ENCODE measurements around the gene CDC42EP1. TPM values are rescaled to one million over a fixed set of nuclear protein-coding genes. Genes with fewer than 3 reads are reported as not detected.
"Not testable (repeated sequence)": the region's sequence is repeated elsewhere in the genome, so short reads cannot be mapped to it uniquely, and the experiment has no call there.

CDC42EP1 gene
- total RNA-seq, 1 donor from 2014 or later: 98.1 TPM

DNA sequence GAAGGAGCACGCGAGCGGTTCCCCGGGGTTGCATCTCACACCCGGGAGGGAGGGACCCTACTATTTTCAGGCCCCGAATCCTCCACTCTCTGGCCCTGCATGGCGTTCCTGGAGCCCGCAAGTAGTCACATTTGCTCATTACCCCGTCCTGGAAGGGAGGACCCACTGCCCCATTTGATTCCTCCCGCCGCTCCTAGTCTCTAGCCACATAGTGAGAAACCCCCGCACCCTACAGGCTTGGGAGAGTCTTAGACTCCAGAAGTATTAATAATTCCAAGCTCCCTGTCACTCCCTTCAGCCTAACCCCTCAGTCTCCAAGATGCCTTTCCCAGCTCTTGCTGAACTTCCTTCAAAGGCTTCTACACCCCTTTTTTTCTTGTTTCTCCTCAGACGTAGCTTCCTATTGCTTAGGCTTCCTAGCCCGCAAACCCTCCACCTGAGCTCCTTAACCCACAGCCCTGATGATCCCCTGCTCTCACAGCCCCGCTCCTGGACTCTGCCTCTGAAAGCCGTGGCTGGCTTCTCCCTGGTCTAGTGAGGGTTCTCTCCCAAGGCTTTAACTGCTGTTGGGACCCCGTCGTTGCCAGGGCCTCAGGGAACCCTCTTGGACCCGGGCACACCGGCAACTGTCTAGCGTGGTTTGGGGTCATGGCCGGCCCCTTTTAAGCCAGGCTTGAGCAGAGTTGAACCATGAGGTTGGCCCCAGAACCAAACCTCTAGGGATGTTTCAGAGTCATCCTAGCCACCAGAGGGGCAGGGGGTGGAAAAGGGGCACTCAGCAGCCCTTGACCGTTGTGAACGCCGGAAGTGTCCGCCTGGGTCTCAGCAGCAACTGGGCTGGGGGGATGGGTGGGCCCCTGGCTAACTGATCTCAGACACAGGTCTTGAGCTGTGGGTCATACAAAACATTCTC lies 49.2 kb downstream of the CDC42EP1 start:
- H3K27me3 ChIP-seq (ENCODE audit: control insufficient read depth, insufficient read depth, low read length): peaks cover 2% of the 10 kb centered on the region
- no peak for DNase-seq (ENCODE audit: low read depth)
- H3K36me3 ChIP-seq (ENCODE audit: control insufficient read depth, insufficient read depth, low read length): no peaks in the 10 kb centered on the region
- peak overlapping the region; percentile 90 for H3K4me3 ChIP-seq (ENCODE audit: low read depth, low read length)
- TF ChIP-seq, protein P1, sequence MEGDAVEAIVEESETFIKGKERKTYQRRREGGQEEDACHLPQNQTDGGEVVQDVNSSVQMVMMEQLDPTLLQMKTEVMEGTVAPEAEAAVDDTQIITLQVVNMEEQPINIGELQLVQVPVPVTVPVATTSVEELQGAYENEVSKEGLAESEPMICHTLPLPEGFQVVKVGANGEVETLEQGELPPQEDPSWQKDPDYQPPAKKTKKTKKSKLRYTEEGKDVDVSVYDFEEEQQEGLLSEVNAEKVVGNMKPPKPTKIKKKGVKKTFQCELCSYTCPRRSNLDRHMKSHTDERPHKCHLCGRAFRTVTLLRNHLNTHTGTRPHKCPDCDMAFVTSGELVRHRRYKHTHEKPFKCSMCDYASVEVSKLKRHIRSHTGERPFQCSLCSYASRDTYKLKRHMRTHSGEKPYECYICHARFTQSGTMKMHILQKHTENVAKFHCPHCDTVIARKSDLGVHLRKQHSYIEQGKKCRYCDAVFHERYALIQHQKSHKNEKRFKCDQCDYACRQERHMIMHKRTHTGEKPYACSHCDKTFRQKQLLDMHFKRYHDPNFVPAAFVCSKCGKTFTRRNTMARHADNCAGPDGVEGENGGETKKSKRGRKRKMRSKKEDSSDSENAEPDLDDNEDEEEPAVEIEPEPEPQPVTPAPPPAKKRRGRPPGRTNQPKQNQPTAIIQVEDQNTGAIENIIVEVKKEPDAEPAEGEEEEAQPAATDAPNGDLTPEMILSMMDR (IDR thresholded peaks at IDR 0.05; ENCODE audit: insufficient read depth, low read length, poor library complexity, severe bottlenecking): no peak

DNA sequence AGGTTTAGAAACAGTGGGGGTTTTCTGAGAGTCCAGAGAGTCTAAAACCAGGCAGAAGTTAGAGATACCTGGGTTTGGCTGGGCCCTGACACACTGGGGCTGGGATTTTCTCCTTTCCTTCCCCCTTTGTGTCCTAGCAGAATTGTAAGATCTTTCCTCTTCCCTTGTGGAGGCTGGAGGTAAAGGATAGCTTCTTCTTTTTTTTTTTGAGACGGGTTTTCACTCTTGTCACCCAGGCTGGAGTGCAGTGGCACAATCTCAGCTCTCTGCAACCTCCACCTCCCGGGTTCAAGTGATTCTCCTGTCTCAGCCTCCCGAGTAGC lies 49.8 kb downstream of the CDC42EP1 start:
- not testable (repeated sequence) for DNase-seq (ENCODE audit: low read depth); H3K36me3 ChIP-seq (ENCODE audit: control insufficient read depth, insufficient read depth, low read length); H3K27me3 ChIP-seq (ENCODE audit: control insufficient read depth, insufficient read depth, low read length)
- H3K4me3 ChIP-seq (ENCODE audit: low read depth, low read length): peak overlapping the region; percentile 90

DNA sequence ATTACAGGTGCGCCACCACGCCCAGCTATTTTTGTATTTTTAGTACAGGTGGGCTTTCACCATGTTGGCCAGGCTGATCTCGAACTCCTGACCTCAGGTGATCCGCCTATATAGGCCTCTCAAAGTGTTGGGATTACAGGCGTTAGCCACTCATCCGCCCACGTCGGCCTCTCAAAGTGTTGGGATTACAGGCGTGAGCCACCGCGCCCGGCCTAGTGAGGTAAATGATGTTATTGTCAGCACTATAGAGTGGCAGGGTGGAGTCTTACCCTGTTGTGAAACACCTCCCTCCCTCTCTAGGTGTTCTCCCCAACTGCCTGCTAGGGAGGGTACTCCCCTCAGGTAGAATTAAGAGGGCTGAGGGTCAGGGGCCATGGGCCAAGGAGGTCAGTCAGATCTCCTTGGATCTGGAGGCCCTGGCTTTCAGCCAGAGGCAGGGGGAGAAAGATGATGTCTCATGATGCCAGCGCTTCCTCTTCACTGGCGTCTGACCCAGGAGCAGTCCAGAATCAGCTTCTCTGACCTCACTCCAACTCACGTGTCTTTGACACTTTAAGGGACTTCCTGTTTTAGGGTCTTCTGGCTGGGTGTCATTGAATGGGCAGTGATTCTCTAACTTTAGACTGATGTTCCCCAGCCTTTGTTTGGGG lies 50.3 kb downstream of the CDC42EP1 start:
- Histone ChIP-seq H3K36me3 (ENCODE audit: control insufficient read depth, insufficient read depth, low read length) (peaks cover 2% of the 10 kb centered on the region), H3K27me3 (ENCODE audit: control insufficient read depth, insufficient read depth, low read length) (no peaks in the 10 kb centered on the region), H3K4me3 (ENCODE audit: low read depth, low read length) (no peak overlapping the region)
- no peak for DNase-seq (ENCODE audit: low read depth)
- TF ChIP-seq, protein P1 (IDR thresholded peaks at IDR 0.05; ENCODE audit: insufficient read depth, low read length, poor library complexity, severe bottlenecking): no peak

DNA sequence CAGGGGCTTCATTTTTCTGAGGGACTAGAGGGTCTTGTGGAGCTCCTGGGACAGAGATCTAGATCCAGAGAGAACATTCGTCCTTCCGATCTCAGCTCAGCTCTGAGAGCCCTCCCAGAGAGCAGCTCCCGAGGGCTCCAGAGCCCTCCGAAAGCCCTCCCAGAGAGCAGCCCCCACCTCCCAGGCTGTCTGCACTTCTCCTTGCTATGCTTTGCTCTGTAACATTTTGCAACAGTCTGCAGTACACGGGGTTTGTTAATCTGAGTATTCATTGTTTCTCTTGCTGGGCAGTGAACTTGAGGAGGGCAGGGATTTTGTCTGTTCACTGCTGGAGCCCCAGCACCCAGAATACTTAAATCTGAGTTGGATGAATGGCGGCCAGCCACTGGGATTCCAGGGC lies 50.9 kb downstream of the CDC42EP1 start:
- Histone ChIP-seq H3K27me3 (ENCODE audit: control insufficient read depth, insufficient read depth, low read length) (no peaks in the 10 kb centered on the region), H3K36me3 (ENCODE audit: control insufficient read depth, insufficient read depth, low read length) (peaks cover 2% of the 10 kb centered on the region), H3K4me3 (ENCODE audit: low read depth, low read length) (no peak overlapping the region)
- TF ChIP-seq, protein P1 (IDR thresholded peaks at IDR 0.05; ENCODE audit: insufficient read depth, low read length, poor library complexity, severe bottlenecking): no peak
- no peak for DNase-seq (ENCODE audit: low read depth)

DNA sequence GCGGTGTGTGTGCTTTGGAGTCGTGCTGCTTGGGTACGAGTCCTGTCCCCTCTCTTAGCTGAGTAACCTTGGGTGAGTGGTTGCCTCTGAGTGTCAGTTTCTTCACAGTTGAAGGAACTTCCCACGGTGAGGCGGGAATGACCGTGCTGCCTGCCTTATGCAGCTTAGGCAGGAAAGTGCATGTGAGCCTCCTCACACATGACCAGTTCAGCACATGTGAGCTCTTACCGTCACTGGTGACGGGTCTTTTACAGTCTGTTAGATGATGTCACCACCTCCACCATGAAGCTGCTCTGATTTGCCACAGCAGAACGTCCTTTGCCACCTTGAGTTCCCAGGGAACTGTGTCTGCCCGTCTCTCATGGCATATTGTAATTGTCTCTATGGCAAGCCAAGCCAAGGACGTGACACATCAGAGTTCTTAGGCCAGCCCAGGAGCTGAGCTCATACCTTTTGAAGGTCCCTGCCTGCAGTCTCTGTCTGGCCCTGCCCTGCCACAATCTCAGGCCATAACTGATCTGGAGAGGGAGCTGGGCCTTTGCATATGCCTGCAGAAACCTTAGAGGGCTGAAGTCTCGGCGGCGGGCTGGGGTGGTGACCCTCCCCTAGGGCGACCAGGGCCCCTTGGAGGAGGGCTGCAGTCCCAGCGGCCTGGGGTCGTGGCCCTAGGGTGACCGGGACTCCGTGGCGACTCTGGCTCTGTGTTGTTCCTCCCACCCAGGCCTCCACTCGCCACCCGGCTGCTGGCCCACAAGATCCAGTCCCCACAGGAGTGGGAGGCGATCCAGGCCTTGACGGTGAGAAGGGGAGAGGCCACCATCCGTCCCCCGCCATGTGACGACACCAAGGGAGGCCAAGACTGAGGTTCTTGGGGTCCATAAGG lies 56.2 kb downstream of the CDC42EP1 start:
- DNase-seq (ENCODE audit: low read depth): no peak
- no peaks in the 10 kb centered on the region for H3K27me3 ChIP-seq (ENCODE audit: control insufficient read depth, insufficient read depth, low read length)
- H3K4me3 ChIP-seq (ENCODE audit: low read depth, low read length): no peak overlapping the region
- TF ChIP-seq, protein P1 (IDR thresholded peaks at IDR 0.05; ENCODE audit: insufficient read depth, low read length, poor library complexity, severe bottlenecking): no peak
- peaks cover 4% of the 10 kb centered on the region for H3K36me3 ChIP-seq (ENCODE audit: control insufficient read depth, insufficient read depth, low read length)

DNA sequence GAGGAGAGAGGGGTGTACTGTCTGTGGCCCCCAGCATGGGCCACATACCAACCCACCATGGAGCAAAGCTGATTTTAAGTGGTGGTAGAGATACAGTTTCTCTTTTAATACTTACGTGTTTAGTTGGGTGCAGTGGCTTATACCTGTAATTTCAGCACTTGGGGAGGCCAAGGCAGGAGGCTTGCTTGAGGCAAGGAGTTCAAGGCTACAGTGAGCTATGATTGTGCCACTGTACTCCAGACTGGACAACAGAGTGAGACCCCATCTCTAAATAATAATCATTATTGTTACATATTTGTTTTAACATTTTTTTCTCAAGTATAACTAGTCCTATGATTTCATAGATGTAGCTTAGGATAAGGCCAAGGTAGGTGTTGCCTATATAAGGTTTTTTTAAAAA lies 57.2 kb downstream of the CDC42EP1 start:
- Histone ChIP-seq H3K36me3 (ENCODE audit: control insufficient read depth, insufficient read depth, low read length) (peaks cover 4% of the 10 kb centered on the region), H3K27me3 (ENCODE audit: control insufficient read depth, insufficient read depth, low read length) (no peaks in the 10 kb centered on the region), H3K4me3 (ENCODE audit: low read depth, low read length) (no peak overlapping the region)
- TF ChIP-seq, protein P1 (IDR thresholded peaks at IDR 0.05; ENCODE audit: insufficient read depth, low read length, poor library complexity, severe bottlenecking): no peak
- DNase-seq (ENCODE audit: low read depth): no peak
